Embryonic facial prominence (tissue), 1 donor: Measurements from ENCODE around the gene SLC25A21.
"Not testable (repeated sequence)": the region's sequence is repeated elsewhere in the genome, so short reads cannot be mapped to it uniquely, and the experiment has no call there.

Source experiments
- DNase-seq: peaks from one replicate; pipeline ENCODE4 v3.0.0-alpha.2; 2016; ENCODE audit errors: extremely low spot score

The SLC25A21 gene

GRCh38 chr14:37088356-37089215 lies 83.8 kb downstream of the SLC25A21 start:
- peak; percentile 22 for DNase-seq

- no peak for DNase-seq
Measured at GRCh38 chr14:37087520-37087919, 84.9 kb downstream of the SLC25A21 start.

- DNase-seq = no peak
Measured at GRCh38 chr14:37083599-37083998, 88.8 kb downstream of the SLC25A21 start.

GRCh38 chr14:37082449-37082848 lies 90.0 kb downstream of the SLC25A21 start:
- no peak for DNase-seq

- no peak for DNase-seq
Measured at GRCh38 chr14:37081856-37082255, 90.5 kb downstream of the SLC25A21 start.

GRCh38 chr14:37081218-37081617 lies 91.2 kb downstream of the SLC25A21 start:
- DNase-seq = no peak

GRCh38 chr14:37078131-37078530 lies 94.3 kb downstream of the SLC25A21 start:
- DNase-seq = no peak

GRCh38 chr14:37074320-37074719 lies 98.1 kb downstream of the SLC25A21 start:
- DNase-seq = not testable (repeated sequence)

- DNase-seq = no peak
Measured at GRCh38 chr14:37063467-37064240, 108.8 kb downstream of the SLC25A21 start.

- DNase-seq = no peak
Measured at GRCh38 chr14:37062191-37062803, 110.1 kb downstream of the SLC25A21 start.

- no peak for DNase-seq
Measured at GRCh38 chr14:37061697-37062096, 110.7 kb downstream of the SLC25A21 start.

- no peak for DNase-seq
Measured at GRCh38 chr14:37060496-37061260, 111.7 kb downstream of the SLC25A21 start.

GRCh38 chr14:37057776-37058175 lies 114.6 kb downstream of the SLC25A21 start:
- DNase-seq = no peak

- no peak for DNase-seq
Measured at GRCh38 chr14:37056473-37056872, 115.9 kb downstream of the SLC25A21 start.

- DNase-seq = no peak
Measured at GRCh38 chr14:37054869-37055268, 117.5 kb downstream of the SLC25A21 start.

GRCh38 chr14:37054144-37054543 lies 118.3 kb downstream of the SLC25A21 start:
- DNase-seq = no peak

GRCh38 chr14:37051680-37052079 lies 120.7 kb downstream of the SLC25A21 start:
- DNase-seq = no peak

- no peak for DNase-seq
Measured at GRCh38 chr14:37051153-37051552, 121.3 kb downstream of the SLC25A21 start.

- no peak for DNase-seq
Measured at GRCh38 chr14:37048666-37049071, 123.7 kb downstream of the SLC25A21 start.

GRCh38 chr14:37047996-37048395 lies 124.4 kb downstream of the SLC25A21 start:
- no peak for DNase-seq

GRCh38 chr14:37047226-37047625 lies 125.2 kb downstream of the SLC25A21 start:
- no peak for DNase-seq

- DNase-seq = no peak
Measured at GRCh38 chr14:37046815-37047214, 125.6 kb downstream of the SLC25A21 start.
